NCI-H748 (cell line): Measurements from ENCODE around the gene CXCL17.

Experiments used
- DNase-seq: peaks from one replicate; lab custom pipeline; 2025; ENCODE audit not compliant: unreplicated experiment; lab: John Stamatoyannopoulos, UW

The CXCL17 gene

DNA sequence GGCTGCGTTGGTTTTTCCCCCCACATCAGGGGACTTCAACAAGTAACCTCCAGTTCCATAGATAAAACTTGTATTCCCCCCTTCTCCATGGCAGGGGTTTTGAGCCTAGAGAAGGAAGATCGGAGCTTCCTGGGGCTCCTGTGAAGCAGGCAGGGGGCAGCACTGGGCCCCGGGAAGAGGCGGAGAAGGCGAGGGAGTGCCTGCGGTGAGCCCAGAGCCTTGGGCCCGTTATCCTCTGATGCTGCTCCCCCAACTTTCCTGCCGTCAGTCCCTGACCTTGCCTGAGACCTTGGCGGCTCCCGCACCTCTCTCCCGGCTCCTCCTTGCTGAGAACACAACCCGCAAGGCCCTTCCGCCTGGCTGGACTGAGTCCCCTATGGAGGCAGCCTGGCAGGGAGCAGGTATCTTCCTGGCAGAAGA lies 18.0 kb downstream of the CXCL17 start:
- DNase-seq, result no peak

DNA sequence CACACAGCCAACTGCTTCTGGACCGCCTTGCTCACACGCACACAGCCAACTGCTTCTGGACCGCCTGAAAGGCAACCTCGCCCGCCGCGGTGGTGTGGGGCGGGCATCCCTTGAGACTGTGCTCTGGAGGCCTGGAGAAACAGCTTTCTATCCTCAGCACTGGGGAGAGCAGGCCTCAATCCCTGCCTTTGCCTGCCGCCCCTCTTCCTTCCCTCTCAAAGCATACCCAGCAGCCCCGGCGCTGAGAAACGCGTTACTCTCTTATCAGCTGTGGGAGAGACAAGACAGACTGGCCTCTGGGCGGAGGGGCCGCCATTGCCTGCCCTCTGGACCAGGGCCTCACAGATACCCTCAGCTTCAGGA lies 18.4 kb downstream of the CXCL17 start:
- no peak for DNase-seq

DNA sequence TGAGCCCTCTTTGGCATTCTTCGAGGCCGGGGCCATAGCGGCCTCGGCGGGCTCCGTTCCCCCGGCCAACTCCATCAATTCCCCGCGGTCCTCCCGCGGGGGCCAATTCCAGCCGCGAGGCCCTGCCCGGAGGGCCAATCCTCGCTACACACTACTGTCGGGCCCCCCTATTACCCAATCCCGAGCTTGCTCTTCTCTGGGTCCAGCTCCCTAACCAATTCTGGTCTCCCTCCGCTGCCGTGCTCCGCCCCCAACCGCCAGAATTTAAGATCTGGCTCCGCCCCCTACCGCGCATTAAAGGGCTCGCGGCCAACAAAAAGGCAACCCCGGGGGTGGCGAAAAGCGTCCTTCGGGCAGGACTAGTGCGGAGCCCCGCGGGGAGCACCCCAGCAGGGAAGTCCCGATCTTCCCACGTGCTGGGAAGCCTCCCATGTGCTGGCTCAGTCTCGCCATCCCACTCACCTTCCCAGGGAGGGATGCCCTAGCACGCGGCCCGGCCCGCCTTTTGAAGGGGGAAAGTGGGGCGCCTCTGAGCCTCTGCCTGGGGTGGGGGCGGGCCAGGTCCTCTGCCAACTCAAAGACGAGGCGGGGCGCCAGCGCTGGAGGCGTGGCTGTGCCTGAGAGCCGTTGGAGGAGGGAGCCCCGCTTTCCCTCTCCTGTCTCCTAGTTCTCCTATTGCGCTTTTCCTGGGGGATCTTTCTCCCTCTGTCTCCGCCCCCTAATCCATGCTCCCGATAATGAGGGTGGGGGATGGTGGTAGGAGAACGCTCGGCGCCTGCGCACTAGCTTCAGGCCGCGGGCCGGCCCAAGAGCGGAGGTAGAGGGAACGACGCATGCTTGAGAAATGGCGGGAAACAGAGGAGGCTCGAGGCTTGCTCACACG lies 19.0 kb downstream of the CXCL17 start:
- DNase-seq, result peak; percentile 97

DNA sequence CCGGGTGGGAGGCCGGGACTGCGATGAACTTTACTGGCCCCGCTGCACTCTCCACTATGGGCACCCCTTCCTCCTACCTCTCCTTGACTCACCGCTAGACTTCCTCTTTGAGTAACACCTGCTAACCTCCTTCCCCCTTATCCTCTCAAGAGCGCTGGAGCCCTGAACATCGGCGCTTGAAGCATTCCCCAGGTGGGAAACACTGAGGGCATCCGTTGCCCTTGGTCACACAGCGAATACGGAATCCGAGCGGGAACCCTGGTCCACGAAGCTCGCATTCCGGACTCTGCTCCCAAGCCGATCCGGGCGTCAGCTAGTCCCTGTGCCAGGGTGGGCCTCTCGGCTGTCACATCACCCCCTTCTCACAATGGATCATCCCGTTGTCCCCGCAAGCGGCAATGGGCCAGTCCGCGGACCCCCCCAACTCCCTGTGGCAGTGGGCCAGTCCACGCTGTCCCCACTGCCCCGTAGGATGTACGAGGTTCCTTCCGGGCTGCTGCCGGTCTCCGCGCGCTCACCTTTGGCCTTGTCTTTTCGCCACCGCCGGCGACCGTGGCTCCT lies 19.8 kb downstream of the CXCL17 start:
- peak; percentile 81 for DNase-seq

DNA sequence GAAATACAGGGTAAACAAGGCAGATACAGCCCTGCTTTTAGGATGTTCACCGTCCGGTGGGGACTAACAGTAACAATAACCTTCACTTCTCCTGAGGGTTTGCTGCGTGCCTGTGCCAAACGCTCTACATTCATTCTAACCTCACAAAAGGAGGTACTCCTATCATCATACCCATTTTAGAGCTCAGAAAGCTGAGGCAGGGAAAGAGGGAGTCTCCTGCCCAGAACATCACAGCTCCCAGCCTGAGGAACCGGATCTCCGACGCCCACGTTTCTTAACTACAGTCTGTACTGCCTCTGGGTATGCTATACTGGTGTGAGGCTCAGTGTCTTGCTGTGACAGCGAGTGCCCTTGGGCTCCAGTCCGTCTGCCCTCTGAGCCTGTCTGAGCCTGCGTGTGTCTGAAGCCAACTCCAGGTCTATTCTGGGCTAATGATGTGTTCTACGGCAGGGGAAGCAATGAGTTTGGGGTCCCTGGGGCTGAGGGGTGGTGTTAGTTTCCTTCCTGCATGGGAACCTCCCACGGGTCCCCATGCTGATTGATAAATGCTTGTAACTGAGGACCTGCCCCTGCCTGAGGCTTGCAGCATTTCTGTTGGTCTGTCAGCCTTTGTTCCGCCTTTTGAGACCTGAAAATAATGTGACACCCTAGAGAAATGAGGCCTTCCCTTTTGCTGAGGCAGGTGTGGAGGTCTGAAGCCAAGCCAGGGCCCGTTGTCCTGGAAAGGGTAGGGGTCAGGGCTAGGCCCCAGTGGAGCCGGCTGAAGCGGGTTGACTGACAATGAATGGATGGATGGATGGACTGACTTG lies 20.4 kb downstream of the CXCL17 start:
- DNase-seq, result no peak

DNA sequence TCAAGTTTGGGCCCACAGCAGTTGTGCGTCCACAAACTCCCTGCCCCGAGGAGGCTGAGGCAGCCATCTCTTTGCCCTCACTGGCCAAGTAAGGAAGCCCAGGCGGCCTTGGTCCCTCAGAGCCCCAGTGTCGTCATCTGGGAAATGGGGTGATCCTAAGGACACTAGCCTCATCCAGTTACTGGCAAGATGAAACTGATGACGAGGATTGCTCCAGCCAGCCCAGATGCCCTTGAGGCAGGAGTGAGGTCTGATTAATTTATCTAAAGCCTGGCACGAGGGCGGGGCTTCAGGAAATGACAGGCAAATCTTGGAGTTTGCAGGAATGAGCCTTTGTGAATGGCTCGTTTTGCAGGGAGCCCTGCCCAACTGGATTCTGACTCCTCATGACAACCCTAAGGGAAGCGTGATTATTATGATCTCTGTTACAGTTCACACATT lies 21.1 kb downstream of the CXCL17 start:
- DNase-seq, result no peak

DNA sequence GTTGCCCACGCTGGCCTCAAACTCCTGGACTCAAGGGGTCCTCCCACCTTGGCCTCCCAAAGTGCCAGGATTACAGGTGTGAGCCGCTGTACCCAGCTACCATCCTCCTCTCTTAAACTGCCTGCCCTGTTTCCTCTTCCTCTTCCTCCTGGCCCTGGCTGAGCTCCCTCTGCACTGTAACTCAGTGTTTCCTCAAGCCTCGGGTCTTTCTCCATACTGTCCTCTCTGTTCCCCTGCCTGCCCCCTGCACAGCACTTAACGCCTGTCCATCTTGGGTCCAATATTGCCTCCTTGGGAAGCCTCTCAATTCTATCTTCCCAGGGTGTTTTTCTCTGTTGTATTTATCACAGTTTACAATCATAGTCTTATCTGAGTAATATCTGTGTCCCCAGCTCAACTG lies 21.6 kb downstream of the CXCL17 start:
- DNase-seq, result no peak

DNA sequence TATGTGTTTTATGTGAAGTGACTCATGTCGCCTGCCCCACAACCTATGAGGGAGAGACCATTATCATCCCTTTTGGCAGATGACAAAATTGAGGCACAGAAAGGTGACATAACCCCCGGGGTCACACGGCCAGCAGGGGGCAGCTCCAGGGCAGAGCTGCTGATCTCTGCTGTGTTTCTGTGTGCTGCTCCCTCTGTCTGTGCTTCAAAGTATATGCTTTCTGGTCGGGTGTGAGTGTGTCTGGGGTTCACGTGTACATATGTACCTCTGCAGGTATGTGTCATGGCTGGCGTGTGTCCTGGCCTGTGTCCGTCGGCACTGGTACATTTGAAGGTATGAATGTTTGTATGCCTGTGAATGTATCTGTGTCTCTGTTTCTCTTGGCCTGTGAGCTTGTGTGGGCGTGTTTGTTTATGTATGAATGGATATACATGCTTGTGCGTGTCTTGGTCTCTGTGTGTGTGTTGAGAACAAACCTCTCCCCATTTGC lies 22.6 kb downstream of the CXCL17 start:
- DNase-seq, result peak; percentile 30

DNA sequence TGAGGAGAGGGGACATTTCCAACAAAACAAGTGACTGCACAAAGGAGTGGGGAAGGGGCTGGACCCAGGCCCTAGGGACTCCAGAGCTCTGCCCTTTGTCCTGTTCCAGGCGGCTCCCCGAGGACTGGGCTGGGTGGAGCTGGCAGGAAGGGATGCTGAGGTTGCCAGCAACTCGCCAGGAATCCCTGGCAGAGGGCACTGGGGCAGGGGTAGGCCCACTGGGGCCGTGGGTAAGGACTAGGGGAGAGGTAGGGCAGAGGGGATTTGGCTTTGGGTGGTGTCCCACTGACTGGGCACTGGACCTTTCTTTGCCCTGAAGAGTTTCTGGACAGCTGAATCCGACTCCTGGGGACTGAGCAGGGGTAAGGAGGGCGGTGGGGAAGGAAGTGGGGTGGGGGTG lies 23.4 kb downstream of the CXCL17 start:
- DNase-seq, result no peak

DNA sequence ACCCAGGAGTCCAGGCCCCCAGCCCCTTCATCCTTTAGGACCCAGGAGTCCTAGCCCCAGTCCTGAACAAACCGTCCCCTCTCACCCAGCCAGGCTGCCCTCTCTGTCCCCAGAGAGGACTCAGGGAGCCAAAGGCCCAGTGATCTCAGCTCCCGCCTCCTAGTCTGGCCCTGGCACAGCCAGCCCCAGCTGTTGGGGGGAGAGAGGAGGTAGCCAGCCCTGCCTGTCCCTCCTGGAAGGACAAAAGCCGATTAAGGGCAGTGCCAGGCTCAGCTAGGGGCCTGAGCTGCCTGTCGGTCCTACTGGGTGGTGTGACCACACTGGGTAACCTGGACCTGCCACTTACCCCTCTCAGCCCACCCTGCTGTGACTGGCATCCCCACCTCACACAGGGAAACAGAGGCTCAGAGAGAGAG lies 30.1 kb downstream of the CXCL17 start:
- DNase-seq, result no peak

DNA sequence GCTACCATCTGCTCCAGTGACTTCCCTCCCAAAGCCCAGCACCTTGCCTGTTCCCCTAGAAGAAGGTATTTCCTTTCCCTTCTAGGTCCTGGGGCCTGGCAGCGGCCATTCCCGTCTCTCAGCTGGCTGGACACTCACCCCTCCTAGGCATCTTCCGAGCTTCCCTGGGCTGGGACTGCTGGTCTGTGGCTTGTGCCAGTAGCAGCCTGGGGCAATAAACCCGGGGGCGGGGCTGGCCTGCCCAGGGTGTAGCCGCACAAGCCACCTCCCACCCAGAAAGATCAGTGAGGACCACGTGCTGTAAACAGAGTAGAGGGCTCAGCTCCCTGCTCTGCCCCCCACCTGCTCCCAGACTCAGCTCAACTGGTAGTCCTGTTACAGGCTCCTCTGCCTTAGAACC lies 30.5 kb downstream of the CXCL17 start:
- peak; percentile 25 for DNase-seq

DNA sequence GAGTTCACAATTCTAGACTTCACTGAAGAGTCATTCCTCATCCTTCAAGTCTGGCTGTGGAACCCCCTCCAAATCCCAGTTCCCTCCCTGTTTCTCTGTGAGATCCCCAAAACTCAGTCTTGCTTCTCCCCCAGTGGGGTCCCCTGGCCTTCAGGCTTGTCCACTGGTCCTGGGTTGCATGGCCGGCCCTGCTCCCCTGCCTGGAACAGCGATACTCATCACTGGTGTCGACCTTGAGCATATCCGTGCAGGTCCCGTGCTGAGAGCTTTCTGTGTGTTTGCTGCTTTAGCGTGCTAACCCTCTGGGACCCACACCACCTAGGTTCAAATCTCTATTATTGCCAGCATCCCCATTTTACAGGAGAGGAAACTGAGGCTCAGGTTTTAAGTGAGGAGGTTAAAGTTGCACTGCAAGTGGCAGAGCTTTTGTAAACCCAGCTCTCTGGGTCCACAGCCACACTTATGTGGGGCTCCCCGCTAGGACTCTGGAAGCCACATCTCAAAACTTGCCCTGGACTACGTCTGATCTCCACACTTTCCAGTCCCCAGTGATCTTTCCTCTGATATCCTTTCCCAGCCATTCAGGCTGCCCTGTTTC lies 31.1 kb downstream of the CXCL17 start:
- DNase-seq, result no peak

DNA sequence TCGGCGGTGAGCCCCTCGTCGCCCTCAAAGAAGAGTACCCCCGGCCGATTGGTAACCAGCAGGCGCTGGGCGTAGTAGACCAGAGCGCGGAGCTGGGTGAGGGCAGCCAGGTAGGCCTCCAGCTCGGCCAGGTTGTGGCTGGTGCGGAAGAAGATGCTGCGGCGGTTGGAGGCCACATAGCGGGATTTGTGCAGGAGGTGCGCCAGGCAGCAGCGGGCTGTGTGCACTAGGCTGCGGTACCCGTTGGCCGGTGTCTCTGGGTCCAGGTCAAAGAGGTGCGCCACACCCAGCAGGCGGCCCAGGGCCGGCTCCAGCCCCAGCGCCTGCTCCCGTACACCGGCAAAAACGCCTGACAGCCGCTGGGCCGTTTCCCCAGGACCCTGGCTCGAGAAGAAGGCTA lies 32.4 kb downstream of the CXCL17 start:
- DNase-seq, result no peak

DNA sequence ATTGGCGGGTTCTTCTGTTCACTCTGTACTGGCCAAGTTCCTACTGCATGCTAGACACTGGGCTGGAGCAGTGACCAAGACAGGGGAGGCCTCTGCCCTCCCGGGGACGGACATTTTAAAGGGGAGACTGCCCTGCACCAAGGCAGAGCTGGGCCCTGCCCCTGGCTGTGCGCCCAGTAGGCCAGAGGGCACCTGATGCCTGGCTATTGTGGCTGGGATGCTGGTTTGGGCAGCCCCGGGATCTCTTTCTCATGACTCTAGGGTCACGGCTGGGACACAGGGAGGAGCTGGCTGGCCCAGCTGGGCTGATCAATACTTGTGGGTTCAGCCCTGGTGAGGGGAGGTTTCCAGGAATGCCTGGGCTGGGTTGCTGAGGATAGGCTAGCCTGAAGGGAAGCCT lies 33.3 kb downstream of the CXCL17 start:
- no peak for DNase-seq

DNA sequence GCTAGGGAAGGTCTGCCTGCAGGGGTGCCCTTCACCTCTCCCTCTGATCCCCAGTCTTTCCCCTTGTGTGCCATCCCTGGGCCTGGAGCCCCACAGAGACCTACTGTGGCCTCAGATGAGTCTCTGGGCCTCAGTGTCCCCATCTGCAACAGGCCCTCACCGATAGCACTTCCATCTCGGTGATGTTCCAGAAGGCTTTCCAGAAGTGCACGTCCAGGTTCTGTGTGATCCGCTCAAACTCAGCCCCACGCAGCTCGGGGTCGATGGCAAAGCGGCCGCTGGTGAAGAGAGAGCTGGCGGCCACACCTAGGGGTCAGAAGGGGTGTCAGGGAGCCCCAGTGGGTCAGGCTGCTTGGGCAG lies 35.0 kb downstream of the CXCL17 start:
- DNase-seq, result no peak

DNA sequence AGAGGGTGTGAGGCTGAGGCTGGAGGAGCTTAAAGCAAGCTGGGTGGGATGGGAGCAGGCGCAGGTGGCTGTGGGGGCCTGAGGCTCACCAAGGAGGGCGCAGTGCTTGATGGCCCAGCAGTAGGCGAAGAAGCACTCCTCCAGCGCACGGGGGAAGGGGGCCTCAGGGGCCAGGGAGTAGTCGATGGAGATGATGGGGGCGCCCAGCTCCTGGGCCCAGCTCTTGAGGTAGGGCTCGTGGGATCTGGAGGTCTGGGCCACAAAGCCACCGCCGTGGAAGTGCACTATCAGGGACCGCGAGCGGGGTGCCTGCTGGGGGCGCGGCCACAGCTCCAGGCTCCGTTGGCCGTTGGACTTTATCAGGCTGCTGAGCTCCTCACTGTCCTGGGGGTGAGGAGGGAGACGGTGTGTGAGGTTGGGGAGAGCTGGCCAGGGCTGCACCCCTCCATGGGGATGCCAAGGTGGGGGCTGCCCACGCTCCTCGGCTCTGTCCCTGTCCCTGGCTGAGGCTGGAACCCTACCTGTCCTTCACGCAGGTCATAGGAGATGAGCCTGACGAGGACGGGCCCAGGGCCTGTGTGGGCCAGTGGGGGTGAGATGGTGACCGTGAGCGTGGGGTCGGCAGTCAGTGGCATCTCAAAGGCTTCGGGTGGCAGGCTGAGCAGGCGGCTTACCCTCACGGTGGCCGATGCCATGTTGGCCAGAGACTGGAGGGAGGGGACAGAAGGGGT lies 35.5 kb downstream of the CXCL17 start:
- DNase-seq, result no peak

DNA sequence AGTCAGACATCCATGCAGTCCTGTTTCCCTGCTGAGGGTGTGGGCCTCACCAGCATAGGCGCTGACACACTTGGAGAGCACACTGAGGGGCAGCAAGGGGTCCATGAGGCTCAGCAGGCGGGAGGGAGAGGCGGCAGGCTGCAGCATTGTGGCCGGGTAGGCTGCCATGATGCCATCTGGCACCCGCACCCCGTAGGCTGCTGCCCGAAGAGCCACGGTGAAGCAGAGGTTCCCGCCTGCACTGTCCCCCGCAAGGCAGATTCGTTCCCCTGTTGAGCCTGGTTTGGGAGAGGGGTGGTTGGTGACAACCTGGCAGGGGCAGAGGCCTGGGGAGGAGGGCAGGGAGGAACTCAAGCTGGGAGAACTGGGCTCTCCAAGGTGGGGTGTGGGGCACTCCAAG lies 36.6 kb downstream of the CXCL17 start:
- no peak for DNase-seq

DNA sequence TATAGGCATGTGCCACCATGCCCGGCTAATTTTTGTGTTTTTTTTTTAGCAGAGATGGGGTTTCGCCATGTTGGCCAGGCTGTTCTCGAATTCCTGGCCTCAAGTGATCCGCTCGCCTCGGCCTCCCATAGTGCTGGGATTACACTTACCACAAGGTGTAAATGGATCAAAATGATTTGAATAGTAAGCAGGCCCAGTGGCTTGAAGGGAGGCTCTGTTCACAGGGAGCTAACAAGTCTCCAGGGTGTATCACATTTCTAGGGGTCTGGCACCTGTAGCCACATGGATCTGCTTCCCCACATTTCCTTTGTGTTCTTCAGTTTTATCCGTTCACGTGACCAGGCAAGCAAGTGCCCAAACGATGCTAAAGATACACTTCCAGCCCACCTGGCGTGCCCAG lies 39.2 kb downstream of the CXCL17 start:
- no peak for DNase-seq

DNA sequence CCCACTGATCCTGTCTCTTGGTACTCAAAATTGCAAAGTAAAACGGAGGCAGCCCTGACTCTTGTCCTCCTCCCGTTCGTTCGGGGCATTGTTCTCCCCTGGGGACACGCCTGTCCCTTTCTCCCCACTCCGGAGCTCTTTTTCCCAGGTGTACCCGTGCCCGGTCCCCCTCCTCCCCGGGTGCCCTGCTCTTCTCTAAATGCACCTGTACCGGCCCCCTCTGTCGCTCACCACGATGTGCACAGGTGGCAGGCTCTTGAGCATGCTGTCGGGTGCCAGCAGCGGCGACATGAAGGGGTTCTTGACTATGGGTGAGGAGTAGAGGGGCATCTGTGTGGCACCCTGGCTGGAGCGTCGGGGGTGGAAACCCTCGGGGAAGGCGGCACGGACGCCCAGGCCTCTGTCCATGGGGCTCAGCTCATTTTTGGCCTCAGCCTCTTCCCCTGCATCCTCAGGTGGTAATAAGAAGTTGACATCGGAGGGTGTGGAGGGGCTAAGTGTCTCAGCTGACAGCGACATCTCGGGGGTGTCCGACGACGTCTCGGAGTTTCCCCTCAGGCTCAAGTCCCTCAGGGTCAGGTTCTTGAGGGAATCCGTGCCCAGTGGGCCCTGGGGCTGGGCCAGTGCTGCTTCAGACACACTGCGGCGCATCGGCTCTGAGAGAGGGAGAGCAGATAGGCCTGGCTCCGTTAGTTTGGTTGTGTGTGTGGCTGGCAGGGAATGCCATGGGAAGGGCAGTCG lies 40.2 kb downstream of the CXCL17 start:
- DNase-seq, result peak; percentile 46
